Ascending aorta (tissue), 2 donors: ENCODE measurements around the gene AUH. TPM values are rescaled to one million over a fixed set of nuclear protein-coding genes. Genes with fewer than 3 reads are reported as not detected.

Experiments
- DNase-seq, 2 donors: peaks; one replicate each; pipeline ENCODE4 v3.0.0-alpha.2; 2019; ENCODE audit warnings: low spot score in 2 of 2
- H3K27ac ChIP-seq, 2 donors: fragments of 200-600 bp; sonication (generic); one replicate each; pipeline ENCODE4 v1.5.1; 2016 to 2017; ENCODE audit warnings: mild to moderate bottlenecking in 1 of 2
- H3K27me3 ChIP-seq: fragments of 200-600 bp; sonication (generic); one replicate; pipeline ENCODE4 v1.5.1; 2017
- H3K36me3 ChIP-seq, 2 donors: fragments of 200-600 bp; sonication (generic); one replicate each; pipeline ENCODE4 v1.5.1; 2016
- H3K4me1 ChIP-seq, 2 donors: fragments of 200-600 bp; sonication (generic); one replicate each; pipeline ENCODE4 v1.5.1; 2016 to 2017; ENCODE audit warnings: mild to moderate bottlenecking in 1 of 2
- H3K4me3 ChIP-seq, 2 donors: fragments of 200-600 bp; sonication (generic); one replicate each; pipeline ENCODE4 v1.5.1; 2016 to 2017; ENCODE audit warnings: mild to moderate bottlenecking in 1 of 2
- H3K9me3 ChIP-seq, 2 donors: fragments of 200-600 bp; sonication (generic); one replicate each; pipeline ENCODE4 v1.5.1; 2016
- CTCF ChIP-seq, 3 experiments: fragments of 200-600 bp in 2 of 3; fragments of 450-650 bp in 1 of 3; sonication (generic) in 2 of 3; IDR thresholded peaks; one replicate each; pipeline ENCODE4 v1.5.1; 2016 to 2019; ENCODE audit warnings: antibody characterized with exemption in 3 of 3, mild to moderate bottlenecking in 1 of 3, moderate library complexity in 1 of 3
- intact Hi-C: fragments of 100-400 bp; cut with DNase I; formaldehyde crosslinking; loops from one replicate; pipeline ENCODE4 v1.15.1; 2023
- total RNA-seq: library from RNA; depleted of rRNA; stranded (reverse); fragments of >200 nt; gene quantifications from one replicate; pipeline ENCODE4 v1.1.0, GENCODE V29; 2016

The AUH gene
- total RNA-seq, 1 donor from 2014 or later, result 46.2 TPM

- H3K4me1 ChIP-seq, result no peaks in the 10 kb centered on the region
- H3K4me3 ChIP-seq, result no peak overlapping the region
- H3K27ac ChIP-seq, result no peak overlapping the region
- intact Hi-C loops, result no loop called here
- no peaks in the 10 kb centered on the region for H3K27me3 ChIP-seq
- no peaks in the 10 kb centered on the region for H3K9me3 ChIP-seq
- peaks cover 10 to 43% of the 10 kb centered on the region in 2 donors for H3K36me3 ChIP-seq
- TF ChIP-seq CTCF (IDR thresholded peaks at IDR 0.05), result no peak
- DNase-seq, result no peak
Observed at GRCh38 chr9:91341749-91342148, 20.0 kb downstream of the AUH start.

GRCh38 chr9:91341258-91341746 lies 20.4 kb downstream of the AUH start:
- no peaks in the 10 kb centered on the region for H3K4me1 ChIP-seq
- no peak overlapping the region for H3K4me3 ChIP-seq
- intact Hi-C loops, result no loop called here
- H3K27me3 ChIP-seq, result no peaks in the 10 kb centered on the region
- peaks cover 10 to 43% of the 10 kb centered on the region in 2 donors for H3K36me3 ChIP-seq
- no peak overlapping the region for H3K27ac ChIP-seq
- no peak for TF ChIP-seq CTCF (IDR thresholded peaks at IDR 0.05)
- no peaks in the 10 kb centered on the region for H3K9me3 ChIP-seq
- no peak for DNase-seq

- no peaks in the 10 kb centered on the region for H3K27me3 ChIP-seq
- no peak for TF ChIP-seq CTCF (IDR thresholded peaks at IDR 0.05)
- no peaks in the 10 kb centered on the region for H3K4me1 ChIP-seq
- no peaks in the 10 kb centered on the region for H3K9me3 ChIP-seq
- H3K27ac ChIP-seq, result peak overlapping the region in 1 of 2 donors; percentile 5
- peaks cover 10 to 43% of the 10 kb centered on the region in 2 donors for H3K36me3 ChIP-seq
- no peak for DNase-seq
- intact Hi-C loops, result no loop called here
- H3K4me3 ChIP-seq, result no peak overlapping the region
Observed at GRCh38 chr9:91340395-91340967, 21.2 kb downstream of the AUH start.

- Histone ChIP-seq H3K4me1 (no peaks in the 10 kb centered on the region), H3K27me3 (no peaks in the 10 kb centered on the region), H3K36me3 (peaks cover 10 to 43% of the 10 kb centered on the region in 2 donors), H3K9me3 (no peaks in the 10 kb centered on the region), H3K4me3 (no peak overlapping the region), H3K27ac (no peak overlapping the region)
- no peak for DNase-seq
- TF ChIP-seq CTCF (IDR thresholded peaks at IDR 0.05), result no peak
- intact Hi-C loops, result no loop called here
Observed at GRCh38 chr9:91338681-91339080, 23.0 kb downstream of the AUH start.

- H3K9me3 ChIP-seq, result no peaks in the 10 kb centered on the region
- H3K4me3 ChIP-seq, result no peak overlapping the region
- TF ChIP-seq CTCF (IDR thresholded peaks at IDR 0.05), result no peak
- no peaks in the 10 kb centered on the region for H3K4me1 ChIP-seq
- no peak for DNase-seq
- intact Hi-C loops, result no loop called here
- no peaks in the 10 kb centered on the region for H3K27me3 ChIP-seq
- H3K36me3 ChIP-seq, result peaks cover 5 to 33% of the 10 kb centered on the region in 2 donors
- no peak overlapping the region for H3K27ac ChIP-seq
Observed at GRCh38 chr9:91336786-91337185, 24.9 kb downstream of the AUH start.

GRCh38 chr9:91334053-91334452 lies 27.7 kb downstream of the AUH start:
- no peak for DNase-seq
- Histone ChIP-seq H3K27ac (no peak overlapping the region), H3K9me3 (no peaks in the 10 kb centered on the region), H3K4me1 (no peaks in the 10 kb centered on the region), H3K4me3 (no peak overlapping the region), H3K27me3 (no peaks in the 10 kb centered on the region), H3K36me3 (peaks cover 0 to 12% of the 10 kb centered on the region in 2 donors)
- intact Hi-C loops, result no loop called here
- no peak for TF ChIP-seq CTCF (IDR thresholded peaks at IDR 0.05)
